ENCODE data around the gene SORCS2.

DNA sequence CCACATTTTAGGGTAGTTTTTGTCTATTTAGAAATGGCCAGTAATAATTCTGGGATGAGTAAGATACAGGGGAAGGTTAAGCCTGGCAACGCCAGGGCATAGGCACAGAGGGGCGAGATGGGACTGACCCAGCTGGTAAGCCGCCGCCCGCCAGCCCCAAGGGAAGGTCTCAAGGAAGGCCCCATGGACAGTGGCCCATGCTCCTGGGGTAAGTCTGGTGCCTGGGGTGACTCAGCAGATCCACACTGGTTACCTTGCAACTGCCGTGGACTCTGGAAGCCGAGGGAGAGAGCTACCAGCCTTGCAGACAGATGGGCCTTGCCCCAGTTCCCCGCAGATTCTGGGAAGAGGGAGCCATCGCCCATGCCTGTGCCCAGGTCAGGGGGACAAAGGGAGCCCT is 567.9 kb downstream of the SORCS2 start:
- no peak for TF ChIP-seq POLR2AphosphoS5 (IDR thresholded peaks at IDR 0.05; ENCODE audit: low read depth, low read length)
- no peak for TF ChIP-seq TAF1 (IDR thresholded peaks at IDR 0.05; ENCODE audit: borderline replicate concordance, insufficient read depth, low read length)
- TF ChIP-seq SIN3A (IDR thresholded peaks at IDR 0.05; ENCODE audit: borderline replicate concordance, insufficient read depth, low read length): no peak

All from PFSK-1 (cell line).